ENCODE measurements around the gene CPSF4L.

The CPSF4L gene

DNA sequence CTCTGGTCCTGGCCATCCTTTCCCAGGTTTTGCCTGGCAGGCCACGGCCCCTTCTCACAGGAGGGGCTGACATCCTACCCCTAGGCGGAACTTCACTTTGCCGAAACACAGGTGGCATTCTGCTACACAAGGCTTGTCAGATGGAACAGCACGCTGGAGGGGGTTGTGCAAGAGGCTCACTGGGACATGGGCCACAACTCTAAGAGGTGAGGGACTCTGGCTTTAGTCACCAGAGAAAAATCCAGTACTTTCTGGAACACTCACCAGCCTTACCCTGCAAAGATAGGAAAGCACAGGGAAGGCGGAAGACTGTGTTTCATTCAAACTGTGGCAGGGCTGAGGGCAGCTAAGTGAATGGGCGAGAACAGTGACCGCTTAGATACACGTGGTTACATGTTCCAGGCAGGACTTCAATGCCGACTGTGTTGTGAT is 31.8 kb upstream of the CPSF4L start:
- TF ChIP-seq, protein P1, sequence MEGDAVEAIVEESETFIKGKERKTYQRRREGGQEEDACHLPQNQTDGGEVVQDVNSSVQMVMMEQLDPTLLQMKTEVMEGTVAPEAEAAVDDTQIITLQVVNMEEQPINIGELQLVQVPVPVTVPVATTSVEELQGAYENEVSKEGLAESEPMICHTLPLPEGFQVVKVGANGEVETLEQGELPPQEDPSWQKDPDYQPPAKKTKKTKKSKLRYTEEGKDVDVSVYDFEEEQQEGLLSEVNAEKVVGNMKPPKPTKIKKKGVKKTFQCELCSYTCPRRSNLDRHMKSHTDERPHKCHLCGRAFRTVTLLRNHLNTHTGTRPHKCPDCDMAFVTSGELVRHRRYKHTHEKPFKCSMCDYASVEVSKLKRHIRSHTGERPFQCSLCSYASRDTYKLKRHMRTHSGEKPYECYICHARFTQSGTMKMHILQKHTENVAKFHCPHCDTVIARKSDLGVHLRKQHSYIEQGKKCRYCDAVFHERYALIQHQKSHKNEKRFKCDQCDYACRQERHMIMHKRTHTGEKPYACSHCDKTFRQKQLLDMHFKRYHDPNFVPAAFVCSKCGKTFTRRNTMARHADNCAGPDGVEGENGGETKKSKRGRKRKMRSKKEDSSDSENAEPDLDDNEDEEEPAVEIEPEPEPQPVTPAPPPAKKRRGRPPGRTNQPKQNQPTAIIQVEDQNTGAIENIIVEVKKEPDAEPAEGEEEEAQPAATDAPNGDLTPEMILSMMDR (IDR thresholded peaks at IDR 0.05; ENCODE audit: borderline replicate concordance, insufficient read depth, low read depth, low read length) = no peak
- H3K4me3 ChIP-seq (ENCODE audit: low read depth, low read length) = no peak overlapping the region

GRCh38 chr17:73293031-73293430 is 31.4 kb upstream of the CPSF4L start:
- TF ChIP-seq, protein P1 (IDR thresholded peaks at IDR 0.05; ENCODE audit: borderline replicate concordance, insufficient read depth, low read depth, low read length) = no peak
- H3K4me3 ChIP-seq (ENCODE audit: low read depth, low read length) = no peak overlapping the region

GRCh38 chr17:73292031-73292531 is 30.4 kb upstream of the CPSF4L start:
- TF ChIP-seq, protein P1 (IDR thresholded peaks at IDR 0.05; ENCODE audit: borderline replicate concordance, insufficient read depth, low read depth, low read length) = no peak
- H3K4me3 ChIP-seq (ENCODE audit: low read depth, low read length) = no peak overlapping the region

DNA sequence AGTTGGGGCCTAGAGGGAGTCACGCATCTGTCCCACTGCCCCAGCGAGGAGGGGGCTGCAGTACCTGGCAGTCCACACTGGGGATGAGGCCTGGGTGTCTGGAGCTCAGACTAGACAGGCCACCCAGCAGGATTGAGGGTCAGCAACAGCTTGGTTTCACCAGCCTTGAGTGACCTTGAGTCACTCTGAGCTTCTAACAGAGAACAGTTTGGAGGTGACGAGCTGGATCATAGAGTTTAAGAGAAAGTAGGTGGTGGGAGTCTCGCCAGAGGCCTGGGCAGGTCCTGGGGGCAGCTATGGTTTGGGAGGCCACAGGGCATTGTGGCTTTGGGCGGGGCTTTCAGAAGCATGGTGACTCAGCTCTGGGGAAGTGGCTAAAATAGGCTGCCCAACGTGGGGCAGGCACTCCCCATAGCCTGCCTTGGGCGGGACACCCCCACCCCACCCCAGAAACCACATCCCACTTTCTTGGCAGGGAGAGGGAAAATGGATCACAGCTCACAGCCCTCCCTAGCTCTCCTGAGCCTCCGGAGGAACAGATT is 29.7 kb upstream of the CPSF4L start:
- TF ChIP-seq, protein P1 (IDR thresholded peaks at IDR 0.05; ENCODE audit: borderline replicate concordance, insufficient read depth, low read depth, low read length) = no peak
- H3K4me3 ChIP-seq (ENCODE audit: low read depth, low read length) = peak overlapping the region; percentile 6

GRCh38 chr17:73290399-73291259 is 28.9 kb upstream of the CPSF4L start:
- H3K4me3 ChIP-seq (ENCODE audit: low read depth, low read length) = no peak overlapping the region

GRCh38 chr17:73289549-73290254 is 28.0 kb upstream of the CPSF4L start:
- TF ChIP-seq, protein P1 (IDR thresholded peaks at IDR 0.05; ENCODE audit: borderline replicate concordance, insufficient read depth, low read depth, low read length) = no peak
- no peak overlapping the region for H3K4me3 ChIP-seq (ENCODE audit: low read depth, low read length)

More at GRCh38 chr17:73290399-73291259, 28.9 kb upstream of the CPSF4L start:
- TF ChIP-seq, protein P1 (IDR thresholded peaks at IDR 0.05; ENCODE audit: borderline replicate concordance, insufficient read depth, low read depth, low read length) = no peak

All from GM12875 (cell line).